Umbilical cord (tissue), 2 donors: ENCODE data around the gene SOHLH1. TPM values are rescaled to one million over a fixed set of nuclear protein-coding genes. Genes with fewer than 3 reads are reported as not detected.
"Not testable (repeated sequence)": the region's sequence is repeated elsewhere in the genome, so short reads cannot be mapped to it uniquely, and the experiment has no call there.

ENCODE experiments used
- DNase-seq: peaks from one replicate; pipeline ENCODE4 v3.0.0-alpha.2; 2015; ENCODE audit warnings: low spot score
- total RNA-seq: library from RNA; depleted of rRNA; stranded (reverse); fragments of >200 nt; gene quantifications from one replicate; pipeline ENCODE4 v1.2.3, GENCODE V29; 2014; ENCODE audit warnings: low replicate concordance; ENCODE audit not compliant: insufficient read depth

Gene SOHLH1
- total RNA-seq, 1 donor from 2014 or later, result not detected

GRCh38 chr9:135678236-135679017 is 20.9 kb downstream of the SOHLH1 start:
- DNase-seq, result no peak

GRCh38 chr9:135677641-135678168 is 21.6 kb downstream of the SOHLH1 start:
- no peak for DNase-seq

GRCh38 chr9:135676891-135677290 is 22.4 kb downstream of the SOHLH1 start:
- no peak for DNase-seq

- DNase-seq, result no peak
These were observed 24.3 kb downstream of the SOHLH1 start for GRCh38 chr9:135674977-135675376.

GRCh38 chr9:135673941-135674340 is 25.3 kb downstream of the SOHLH1 start:
- no peak for DNase-seq

GRCh38 chr9:135672786-135673185 is 26.5 kb downstream of the SOHLH1 start:
- DNase-seq, result not testable (repeated sequence)

- DNase-seq, result no peak
These were observed 27.7 kb downstream of the SOHLH1 start for GRCh38 chr9:135671591-135672041.

GRCh38 chr9:135670721-135671590 is 28.3 kb downstream of the SOHLH1 start:
- no peak for DNase-seq

- DNase-seq, result no peak
These were observed 29.5 kb downstream of the SOHLH1 start for GRCh38 chr9:135669616-135670285.

- DNase-seq, result not testable (repeated sequence)
These were observed 30.3 kb downstream of the SOHLH1 start for GRCh38 chr9:135669018-135669417.

GRCh38 chr9:135667463-135668001 is 31.7 kb downstream of the SOHLH1 start:
- no peak for DNase-seq

GRCh38 chr9:135666534-135667462 is 32.5 kb downstream of the SOHLH1 start:
- no peak for DNase-seq

GRCh38 chr9:135665795-135666189 is 33.5 kb downstream of the SOHLH1 start:
- DNase-seq, result no peak

- DNase-seq, result no peak
These were observed 34.2 kb downstream of the SOHLH1 start for GRCh38 chr9:135664801-135665794.

- DNase-seq, result no peak
These were observed 35.0 kb downstream of the SOHLH1 start for GRCh38 chr9:135664266-135664665.

- no peak for DNase-seq
These were observed 35.4 kb downstream of the SOHLH1 start for GRCh38 chr9:135663857-135664256.

GRCh38 chr9:135663451-135663770 is 35.9 kb downstream of the SOHLH1 start:
- DNase-seq, result no peak

GRCh38 chr9:135662758-135663450 is 36.4 kb downstream of the SOHLH1 start, which contains the start of gene LCN9:
LCN9 (plus strand) TSS chr9:135663309; CDS start chr9:135663322, 13 bp downstream.
- DNase-seq, result peak; percentile 38
